NB4 (cell line): ENCODE results near the gene FAM53B.
A peak's percentile ranks its signal among the peaks of the same experiment; 100 is the strongest.

Experiments used
- DNase-seq: peaks from one replicate; pipeline ENCODE4 v3.0.0; 2010; ENCODE audit warnings: low read depth
- H3K4me3 ChIP-seq: one replicate; pipeline ENCODE4 v1.5.1; 2011; ENCODE audit warnings: mild to moderate bottlenecking, low read depth, low read length, moderate library complexity
- CTCF ChIP-seq: IDR thresholded peaks from one replicate; pipeline ENCODE4 v1.5.1; 2012; ENCODE audit warnings: low read depth, low read length
- MYC ChIP-seq: IDR thresholded peaks from 2 replicates; pipeline ENCODE4 v1.6.1; 2011; ENCODE audit warnings: low read depth, low read length
- POLR2A ChIP-seq: IDR thresholded peaks from 2 replicates; pipeline ENCODE4 v1.6.1; 2011; ENCODE audit warnings: mild to moderate bottlenecking; ENCODE audit not compliant: insufficient read length; ENCODE audit errors: extremely low read depth
- TF ChIP-seq, protein P1 (sequence below): IDR thresholded peaks from 2 replicates; pipeline ENCODE4 v1.6.1; 2011; ENCODE audit warnings: low read depth, low read length

Gene FAM53B

GRCh38 chr10:124572751-124573150 lies 171.4 kb downstream of the FAM53B start:
- TF ChIP-seq MYC (no peak), CTCF (no peak), POLR2A (no peak)
- TF ChIP-seq, protein P1, sequence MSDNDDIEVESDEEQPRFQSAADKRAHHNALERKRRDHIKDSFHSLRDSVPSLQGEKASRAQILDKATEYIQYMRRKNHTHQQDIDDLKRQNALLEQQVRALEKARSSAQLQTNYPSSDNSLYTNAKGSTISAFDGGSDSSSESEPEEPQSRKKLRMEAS: no peak
- no peak overlapping the region for H3K4me3 ChIP-seq
- peak; percentile 45 for DNase-seq

GRCh38 chr10:124570646-124571045 lies 173.5 kb downstream of the FAM53B start:
- H3K4me3 ChIP-seq: no peak overlapping the region
- TF ChIP-seq POLR2A: no peak
- no peak for TF ChIP-seq CTCF
- no peak for TF ChIP-seq MYC
- TF ChIP-seq, protein P1: no peak
- no peak for DNase-seq

GRCh38 chr10:124569623-124570470 lies 174.3 kb downstream of the FAM53B start:
- TF ChIP-seq CTCF (no peak), MYC (no peak), POLR2A (no peak)
- TF ChIP-seq, protein P1: no peak
- no peak overlapping the region for H3K4me3 ChIP-seq
- DNase-seq: peak; percentile 60
